ENCODE measurements around the gene NFIX.
A peak's percentile ranks its signal among the peaks of the same experiment; 100 is the strongest.

The NFIX gene

DNA sequence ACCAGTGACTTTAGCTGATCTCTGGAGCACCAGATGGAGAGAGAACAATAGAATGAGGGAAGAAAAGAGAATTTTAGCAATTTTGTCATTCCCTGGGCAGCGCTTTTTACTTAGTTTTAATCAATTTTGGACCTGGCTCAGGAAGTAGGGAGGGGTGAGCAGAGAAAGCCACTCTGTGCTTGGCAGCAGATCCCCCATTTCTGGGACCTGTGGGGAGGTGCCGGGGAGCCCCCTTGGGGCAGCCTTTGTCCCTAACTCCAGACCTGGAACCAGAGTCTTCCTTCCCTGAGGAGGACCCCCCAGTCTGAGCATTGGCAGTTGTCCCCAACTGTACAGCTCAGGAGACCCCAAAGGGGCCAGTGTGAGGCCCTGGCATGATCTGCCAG lies 96.9 kb downstream of the NFIX start:
- no peak for DNase-seq (ENCODE audit: low read depth)
- no peak overlapping the region for H3K4me3 ChIP-seq (ENCODE audit: low read length)
- no peak for TF ChIP-seq CTCF (conservative IDR thresholded peaks at IDR 0.05; ENCODE audit: low read length)

DNA sequence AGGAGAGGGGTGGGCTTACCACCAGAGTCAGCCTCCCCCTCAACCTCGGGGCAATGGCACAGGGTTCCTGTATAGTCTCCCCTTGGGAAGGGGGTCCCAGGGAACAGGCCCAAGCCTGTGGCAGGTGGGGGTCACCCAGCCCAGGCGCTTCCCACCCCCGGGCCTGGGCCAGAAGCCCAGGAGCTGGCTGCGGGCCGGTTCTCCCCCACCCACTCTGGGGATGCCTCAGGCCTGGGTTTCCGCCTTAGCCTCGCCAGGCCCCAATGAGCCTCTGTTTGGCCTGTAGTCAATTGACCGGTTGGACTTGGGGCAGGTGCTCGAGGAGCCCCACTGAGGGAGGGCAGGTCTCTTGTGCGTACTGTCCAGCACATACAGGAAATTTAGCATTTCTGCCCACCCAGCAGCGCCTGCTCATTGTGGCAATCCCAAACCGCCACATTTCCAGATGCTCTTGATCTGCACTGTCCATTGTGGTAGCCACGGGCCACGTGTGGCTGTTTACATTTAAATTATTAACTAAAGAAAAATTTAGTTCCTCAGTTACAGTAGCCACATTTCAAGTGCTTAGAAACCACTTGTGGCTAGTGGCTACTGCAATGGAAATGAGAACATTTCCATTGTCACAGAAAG lies 97.4 kb downstream of the NFIX start:
- DNase-seq (ENCODE audit: low read depth), result peak; percentile 79
- no peak overlapping the region for H3K4me3 ChIP-seq (ENCODE audit: low read length)
- no peak for TF ChIP-seq CTCF (conservative IDR thresholded peaks at IDR 0.05; ENCODE audit: low read length)

GRCh38 chr19:13093407-13094105 lies 98.3 kb downstream of the NFIX start:
- DNase-seq (ENCODE audit: low read depth), result peak; percentile 83
- peak; percentile 87 for TF ChIP-seq CTCF (conservative IDR thresholded peaks at IDR 0.05; ENCODE audit: low read length)
- no peak overlapping the region for H3K4me3 ChIP-seq (ENCODE audit: low read length)

DNA sequence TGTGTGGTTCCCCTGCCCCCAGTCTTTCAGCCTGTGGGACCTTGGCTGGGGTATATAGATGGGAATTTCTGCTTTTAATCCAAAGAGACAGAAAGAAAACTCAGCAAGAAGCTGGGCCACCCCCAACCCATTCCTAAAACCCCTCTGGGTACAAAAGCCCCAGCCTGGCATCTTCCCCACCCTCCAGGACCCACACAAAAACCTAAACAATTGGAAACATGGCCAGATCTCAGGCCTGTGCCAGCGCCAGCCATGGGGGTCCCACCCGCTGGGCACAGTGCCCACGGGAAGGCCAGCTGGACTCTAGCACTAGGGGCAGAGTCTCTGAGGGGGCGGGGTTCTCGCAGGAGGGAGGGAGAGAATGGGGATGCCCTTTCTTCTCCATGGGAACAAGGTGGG lies 98.8 kb downstream of the NFIX start:
- no peak for DNase-seq (ENCODE audit: low read depth)
- no peak for TF ChIP-seq CTCF (conservative IDR thresholded peaks at IDR 0.05; ENCODE audit: low read length)
- H3K4me3 ChIP-seq (ENCODE audit: low read length), result no peak overlapping the region

GRCh38 chr19:13094771-13095392 lies 99.6 kb downstream of the NFIX start:
- DNase-seq (ENCODE audit: low read depth), result no peak
- H3K4me3 ChIP-seq (ENCODE audit: low read length), result no peak overlapping the region
- TF ChIP-seq CTCF (conservative IDR thresholded peaks at IDR 0.05; ENCODE audit: low read length), result no peak

DNA sequence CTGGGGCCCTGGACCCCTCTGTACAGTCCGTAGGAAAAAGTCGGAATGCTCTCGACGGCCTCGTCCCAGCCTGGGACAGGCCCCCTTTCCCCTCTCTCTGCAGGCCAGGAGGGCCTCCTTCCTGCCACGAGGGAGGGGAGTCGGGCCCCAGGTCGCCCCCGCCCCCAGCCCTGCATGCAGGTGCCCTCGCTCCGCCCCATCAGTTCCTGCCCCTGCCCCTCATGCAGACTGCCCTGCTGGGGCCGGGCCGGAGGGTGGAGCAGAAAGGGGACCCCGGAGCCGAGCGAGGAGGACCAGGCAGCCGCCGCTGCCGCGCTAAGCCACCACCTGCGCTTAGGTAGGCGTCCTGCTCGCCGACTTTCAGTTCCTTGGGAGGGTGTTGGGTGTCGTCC lies 100.1 kb downstream of the NFIX start:
- TF ChIP-seq CTCF (conservative IDR thresholded peaks at IDR 0.05; ENCODE audit: low read length), result no peak
- DNase-seq (ENCODE audit: low read depth), result no peak
- H3K4me3 ChIP-seq (ENCODE audit: low read length), result no peak overlapping the region

Data from AG10803 (cell line).